IMR-90 (cell line): ENCODE measurements around the gene NPW.

Experiments
- CEBPB ChIP-seq: IDR thresholded peaks from 2 replicates; pipeline ENCODE4 v1.6.1; 2012; ENCODE audit warnings: low read depth, low read length, improper control_type of control experiment
- CTCF ChIP-seq: conservative IDR thresholded peaks from 2 replicates; pipeline ENCODE4 v1.5.1; 2012; ENCODE audit warnings: mild to moderate bottlenecking, low read depth, low read length, improper control_type of control experiment
- POLR2A ChIP-seq: IDR thresholded peaks from 2 replicates; pipeline ENCODE4 v1.6.1; 2012; ENCODE audit warnings: mild to moderate bottlenecking, low read depth, low read length
- SMC3 ChIP-seq: fragments of 150-350 bp; IDR thresholded peaks from 2 replicates; pipeline ENCODE4 v1.6.1; 2016; ENCODE audit warnings: low read depth, mild to moderate bottlenecking, antibody characterized with exemption, low read length, moderate library complexity

GRCh38 chr16:2037115-2037514 lies 17.5 kb downstream of the NPW start:
- no peak for TF ChIP-seq CTCF
- TF ChIP-seq POLR2A: no peak
- TF ChIP-seq CEBPB: no peak
- no peak for TF ChIP-seq SMC3
